ENCODE data around the gene PLSCR1. TPM values are rescaled to one million over a fixed set of nuclear protein-coding genes. Genes with fewer than 3 reads are reported as not detected.

PLSCR1 gene
- total and polyA plus RNA-seq, 10 donors = 42.4 to 267 (median 179) TPM

- TF ChIP-seq POLR2AphosphoS5 (IDR thresholded peaks at IDR 0.05) (no peak), POLR2A (IDR thresholded peaks at IDR 0.05) (no peak), CTCF (IDR thresholded peaks at IDR 0.05 in 8 of 11, conservative IDR thresholded peaks at IDR 0.05 in 3 of 11) (no peak)
- no peaks in the 10 kb centered on the region for H3K36me3 ChIP-seq
- H3K27me3 ChIP-seq (replicated peaks in 1 of 7) = no peaks in the 10 kb centered on the region
- DNase-seq = no peak
- intact Hi-C loops (cut with DNase I; ENCODE audit: low total_unique reads) = no loop called here
- no peak overlapping the region for H3K4me3 ChIP-seq
- no peaks in the 10 kb centered on the region for H3K9me3 ChIP-seq
- H3K27ac ChIP-seq = peak overlapping the region in 5 of 8 donors; percentile 55 to 74 (median 71)
- H3K4me1 ChIP-seq = peaks cover 7 to 43% (median 13%) of the 10 kb centered on the region in 6 donors
- 51 to 82% (median 64%) methylated on average over 7 of the region's 7 CpGs for WGBS, 5 donors
Observed at GRCh38 chr3:146554151-146554760, 9.8 kb upstream of the PLSCR1 start.

DNA sequence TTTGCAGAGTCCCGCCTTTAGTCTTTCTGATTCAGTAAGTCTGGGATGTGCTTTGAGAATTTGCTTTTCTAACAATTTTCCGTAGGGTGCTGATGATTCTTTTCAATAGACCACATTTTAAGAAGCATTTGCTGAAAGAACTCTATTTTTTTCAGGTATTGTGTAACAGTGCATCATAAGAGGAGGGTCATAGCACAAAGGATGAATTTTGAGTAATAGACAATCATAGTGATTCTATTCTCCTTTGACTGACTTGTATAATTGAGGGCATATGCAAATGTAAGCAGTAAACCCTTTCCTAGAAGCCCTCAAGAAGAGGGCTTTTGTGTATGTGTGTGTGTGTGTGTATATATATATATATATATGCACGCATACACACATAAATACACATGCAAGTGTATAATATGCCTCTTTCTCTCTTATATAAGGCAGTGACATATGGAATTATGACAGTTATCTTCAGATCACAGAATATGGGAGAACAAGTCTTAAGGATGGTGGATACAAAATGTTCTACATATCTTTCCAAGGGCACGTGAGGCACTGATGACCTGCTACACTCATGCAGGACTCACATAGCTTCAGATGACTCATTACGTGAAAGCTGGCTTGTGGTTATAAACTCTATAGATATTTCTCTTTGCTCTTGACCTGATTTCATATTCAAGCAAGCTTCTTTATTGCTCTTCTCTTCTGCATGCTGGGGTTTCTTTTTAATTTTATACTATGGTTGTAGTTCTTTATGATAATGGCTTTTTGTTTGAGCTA lies 6.5 kb upstream of the PLSCR1 start:
- 74 to 84% (median 79%) methylated on average over 5 of the region's 5 CpGs for WGBS, 5 donors
- DNase-seq = no peak
- intact Hi-C loops (cut with DNase I; ENCODE audit: low total_unique reads) = no loop called here
- Histone ChIP-seq H3K4me3 (no peak overlapping the region), H3K27me3 (replicated peaks in 1 of 7) (no peaks in the 10 kb centered on the region), H3K9me3 (no peaks in the 10 kb centered on the region), H3K36me3 (no peaks in the 10 kb centered on the region), H3K4me1 (peaks cover 7 to 33% (median 13%) of the 10 kb centered on the region in 6 donors), H3K27ac (peak overlapping the region in 3 of 8 donors; percentile 10 to 57 (median 55))
- TF ChIP-seq POLR2A (IDR thresholded peaks at IDR 0.05) (no peak), CTCF (IDR thresholded peaks at IDR 0.05 in 8 of 11, conservative IDR thresholded peaks at IDR 0.05 in 3 of 11) (no peak), POLR2AphosphoS5 (IDR thresholded peaks at IDR 0.05) (no peak)

DNA sequence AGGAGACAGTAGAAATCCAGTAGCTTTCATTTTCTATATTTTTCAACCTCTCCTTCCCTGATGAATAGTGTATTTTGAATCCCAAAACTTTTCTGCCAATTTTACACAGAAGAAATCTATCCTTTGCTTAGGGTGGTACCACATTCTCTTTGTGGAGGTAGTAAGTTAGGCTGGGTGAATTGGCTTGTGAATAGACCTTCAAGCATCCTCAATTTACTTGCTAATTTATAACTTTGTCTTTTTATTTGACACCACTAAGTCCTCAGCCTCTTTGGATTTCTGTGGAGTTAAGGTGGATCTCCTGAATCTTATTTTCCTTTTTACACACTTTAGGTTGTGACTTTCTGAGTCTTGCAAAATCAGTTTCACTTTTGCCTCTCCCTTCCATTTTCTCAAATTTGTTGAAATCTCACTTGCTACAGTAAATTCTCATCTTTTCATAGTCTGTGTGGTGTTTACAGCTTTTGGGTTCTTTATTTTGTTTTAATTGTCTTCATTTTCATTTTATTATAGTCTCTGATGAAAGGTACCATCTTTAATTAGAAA lies 5.7 kb upstream of the PLSCR1 start:
- H3K36me3 ChIP-seq = no peaks in the 10 kb centered on the region
- peaks cover 7 to 40% (median 16%) of the 10 kb centered on the region in 6 donors for H3K4me1 ChIP-seq
- H3K4me3 ChIP-seq = peak overlapping the region in 2 of 8 donors; percentile 3 to 6
- TF ChIP-seq CTCF (IDR thresholded peaks at IDR 0.05 in 8 of 11, conservative IDR thresholded peaks at IDR 0.05 in 3 of 11) (no peak), POLR2A (IDR thresholded peaks at IDR 0.05) (no peak), POLR2AphosphoS5 (IDR thresholded peaks at IDR 0.05) (no peak)
- no peaks in the 10 kb centered on the region for H3K27me3 ChIP-seq (replicated peaks in 1 of 7)
- H3K27ac ChIP-seq = peak overlapping the region in 4 of 8 donors; percentile 10 to 57 (median 48)
- intact Hi-C loops (cut with DNase I; ENCODE audit: low total_unique reads) = no loop called here
- H3K9me3 ChIP-seq = no peaks in the 10 kb centered on the region
- no peak for DNase-seq

DNA sequence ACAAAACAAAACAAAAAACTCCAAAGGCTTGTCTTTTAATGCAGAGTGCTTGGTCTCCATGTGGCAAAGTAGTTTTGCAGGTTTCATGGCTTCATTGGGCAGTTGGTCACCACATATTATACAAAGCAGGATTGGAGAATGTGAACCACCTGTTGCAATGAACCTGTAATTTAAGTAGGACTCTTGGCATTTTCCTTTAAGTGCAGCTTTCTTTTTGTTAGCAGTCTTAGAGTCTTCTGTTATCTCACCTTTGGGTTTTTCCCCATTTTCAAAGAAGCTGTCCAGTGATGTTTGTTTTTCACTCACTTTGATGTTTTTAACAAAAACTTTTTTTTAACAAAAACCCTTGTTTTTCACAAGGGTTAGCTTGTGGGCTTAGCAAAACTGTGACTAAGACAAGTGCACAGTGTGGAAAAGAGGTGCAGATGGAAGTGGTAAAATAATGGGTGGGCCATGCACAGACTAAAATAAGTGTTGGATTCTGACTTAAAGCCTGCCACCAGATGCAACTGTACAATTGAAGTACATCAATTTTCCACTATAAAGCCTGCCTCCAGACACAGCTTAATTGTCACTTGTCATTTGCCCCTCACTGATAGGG lies 2.9 kb upstream of the PLSCR1 start:
- no peak overlapping the region for H3K4me3 ChIP-seq
- intact Hi-C loops (cut with DNase I; ENCODE audit: low total_unique reads) = no loop called here
- H3K27ac ChIP-seq = peak overlapping the region in 1 of 8 donors; percentile 10
- peaks cover 11 to 55% (median 31%) of the 10 kb centered on the region in 6 donors for H3K4me1 ChIP-seq
- H3K9me3 ChIP-seq = no peaks in the 10 kb centered on the region
- DNase-seq = no peak
- TF ChIP-seq POLR2A (IDR thresholded peaks at IDR 0.05) (no peak), CTCF (IDR thresholded peaks at IDR 0.05 in 8 of 11, conservative IDR thresholded peaks at IDR 0.05 in 3 of 11) (no peak), POLR2AphosphoS5 (IDR thresholded peaks at IDR 0.05) (no peak)
- no peaks in the 10 kb centered on the region for H3K27me3 ChIP-seq (replicated peaks in 1 of 7)
- H3K36me3 ChIP-seq = no peaks in the 10 kb centered on the region
